Parathyroid adenoma (tissue), 2 donors: Measurements from ENCODE around the gene ITGAX.
A peak's percentile ranks its signal among the peaks of the same experiment; 100 is the strongest.

Experiments
- H2AFZ ChIP-seq: fragments of 300-600 bp; sonication (generic); one replicate; pipeline ENCODE4 v1.7.0; 2017; ENCODE audit warnings: antibody characterized with exemption, mild to moderate bottlenecking
- H3K27ac ChIP-seq: fragments of 300-600 bp; sonication (generic); one replicate; pipeline ENCODE4 v1.7.0; 2017
- H3K27me3 ChIP-seq: fragments of 300-600 bp; sonication (generic); one replicate; pipeline ENCODE4 v1.7.0; 2017; ENCODE audit warnings: low read length; ENCODE audit not compliant: control insufficient read depth, insufficient read depth
- H3K36me3 ChIP-seq: fragments of 300-600 bp; sonication (generic); one replicate; pipeline ENCODE4 v1.7.0; 2017; ENCODE audit warnings: low read length; ENCODE audit not compliant: control insufficient read depth, insufficient read depth
- H3K4me1 ChIP-seq: fragments of 300-600 bp; sonication (generic); one replicate; pipeline ENCODE4 v1.7.0; 2017; ENCODE audit warnings: control low read depth
- H3K4me2 ChIP-seq: fragments of 300-600 bp; sonication (generic); one replicate; pipeline ENCODE4 v1.7.0; 2017; ENCODE audit warnings: low read length
- H3K4me3 ChIP-seq: fragments of 300-600 bp; sonication (generic); one replicate; pipeline ENCODE4 v1.7.0; 2017; ENCODE audit warnings: low read depth, low read length
- H3K79me2 ChIP-seq: fragments of 300-600 bp; sonication (generic); one replicate; pipeline ENCODE4 v1.7.0; 2017; ENCODE audit warnings: control low read depth
- H3K9ac ChIP-seq: fragments of 300-600 bp; sonication (generic); one replicate; pipeline ENCODE4 v1.7.0; 2017; ENCODE audit warnings: mild to moderate bottlenecking
- H3K9me3 ChIP-seq: fragments of 300-600 bp; sonication (generic); one replicate; pipeline ENCODE4 v1.7.0; 2017; ENCODE audit warnings: low read length; ENCODE audit not compliant: control insufficient read depth
- CTCF ChIP-seq: fragments of 300-600 bp; sonication (generic); IDR thresholded peaks from one replicate; pipeline ENCODE4 v1.7.0; 2017; ENCODE audit warnings: antibody characterized with exemption, mild to moderate bottlenecking
- donor health status: primary hyperparathyroidism.

ITGAX gene

GRCh38 chr16:31420037-31420436 is 65.1 kb downstream of the ITGAX start:
- Histone ChIP-seq H3K4me2 (no peak overlapping the region), H2AFZ (no peak overlapping the region), H3K36me3 (no peaks in the 10 kb centered on the region), H3K4me3 (no peak overlapping the region), H3K9ac (no peak overlapping the region), H3K9me3 (no peaks in the 10 kb centered on the region), H3K4me1 (no peaks in the 10 kb centered on the region), H3K27ac (no peak overlapping the region), H3K27me3 (no peaks in the 10 kb centered on the region), H3K79me2 (no peaks in the 10 kb centered on the region)
- no peak for TF ChIP-seq CTCF

- Histone ChIP-seq H3K4me2 (no peak overlapping the region), H3K27me3 (no peaks in the 10 kb centered on the region), H3K79me2 (no peaks in the 10 kb centered on the region), H3K4me1 (no peaks in the 10 kb centered on the region), H2AFZ (no peak overlapping the region), H3K4me3 (no peak overlapping the region), H3K36me3 (no peaks in the 10 kb centered on the region), H3K9ac (no peak overlapping the region), H3K27ac (no peak overlapping the region), H3K9me3 (no peaks in the 10 kb centered on the region)
- no peak for TF ChIP-seq CTCF
These were observed 66.6 kb downstream of the ITGAX start for GRCh38 chr16:31421587-31421986.

GRCh38 chr16:31423241-31423640 is 68.3 kb downstream of the ITGAX start:
- Histone ChIP-seq H3K4me3 (no peak overlapping the region), H3K4me1 (peaks cover 2% of the 10 kb centered on the region), H3K4me2 (no peak overlapping the region), H3K27ac (no peak overlapping the region), H3K27me3 (no peaks in the 10 kb centered on the region), H3K9ac (no peak overlapping the region), H2AFZ (no peak overlapping the region), H3K79me2 (no peaks in the 10 kb centered on the region), H3K36me3 (no peaks in the 10 kb centered on the region), H3K9me3 (no peaks in the 10 kb centered on the region)
- no peak for TF ChIP-seq CTCF

GRCh38 chr16:31423801-31424200 is 68.8 kb downstream of the ITGAX start:
- Histone ChIP-seq H3K27me3 (no peaks in the 10 kb centered on the region), H3K27ac (no peak overlapping the region), H3K9me3 (no peaks in the 10 kb centered on the region), H3K4me1 (peaks cover 2% of the 10 kb centered on the region), H3K79me2 (no peaks in the 10 kb centered on the region), H3K9ac (no peak overlapping the region), H3K36me3 (no peaks in the 10 kb centered on the region), H3K4me2 (no peak overlapping the region), H3K4me3 (no peak overlapping the region), H2AFZ (no peak overlapping the region)
- TF ChIP-seq CTCF: no peak

- peak overlapping the region; percentile 65 for H3K4me2 ChIP-seq
- H3K9me3 ChIP-seq: no peaks in the 10 kb centered on the region
- H3K4me1 ChIP-seq: peaks cover 2% of the 10 kb centered on the region
- no peaks in the 10 kb centered on the region for H3K27me3 ChIP-seq
- H3K9ac ChIP-seq: no peak overlapping the region
- H3K4me3 ChIP-seq: peak overlapping the region; percentile 58
- peak overlapping the region; percentile 83 for H2AFZ ChIP-seq
- no peaks in the 10 kb centered on the region for H3K36me3 ChIP-seq
- TF ChIP-seq CTCF: no peak
- no peak overlapping the region for H3K27ac ChIP-seq
- H3K79me2 ChIP-seq: no peaks in the 10 kb centered on the region
These were observed 72.7 kb downstream of the ITGAX start for GRCh38 chr16:31427441-31428278.
